ENCODE data around the gene LIF. TPM values are rescaled to one million over a fixed set of nuclear protein-coding genes. Genes with fewer than 3 reads are reported as not detected.
"Not testable (repeated sequence)": the region's sequence is repeated elsewhere in the genome, so short reads cannot be mapped to it uniquely, and the experiment has no call there.

Gene LIF
- total RNA-seq, 1 donor from 2014 or later = 0.24 TPM

DNA sequence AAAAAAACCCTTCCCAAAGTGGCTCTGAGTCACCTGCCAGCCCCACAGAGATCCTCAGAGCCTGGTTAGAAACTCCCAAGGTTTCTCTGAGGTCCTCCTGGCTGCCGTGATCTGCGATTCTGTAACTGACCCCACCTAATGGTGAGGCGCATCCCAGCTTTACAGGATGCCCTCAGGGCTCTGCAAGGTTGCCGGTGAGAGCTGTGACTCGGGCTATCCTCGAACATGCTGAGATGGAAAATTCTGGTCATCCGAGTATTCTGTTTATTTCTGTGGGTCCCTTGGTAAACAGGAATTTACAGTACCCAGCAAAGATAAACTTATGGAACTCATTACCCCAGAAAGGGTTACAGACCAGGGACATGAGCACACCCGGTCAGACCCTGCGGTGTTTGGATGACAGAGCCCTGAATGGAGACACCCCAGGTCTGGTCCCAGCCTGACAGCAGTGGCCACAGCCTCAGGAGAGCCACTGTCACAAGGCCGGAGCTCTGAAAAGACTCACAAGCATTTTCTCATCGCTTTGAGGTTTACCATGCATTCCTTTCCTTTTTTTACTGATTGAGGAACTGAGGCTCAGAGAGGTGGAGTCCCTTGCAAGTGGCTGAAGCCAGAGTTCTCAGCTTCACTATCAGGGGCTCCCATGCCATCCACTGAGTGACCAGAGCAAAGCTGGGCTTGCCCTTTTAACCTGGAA, 22.2 kb downstream of the LIF start:
- ATAC-seq = no peak

GRCh38 chr22:30223303-30223702, 23.3 kb downstream of the LIF start:
- no peak for ATAC-seq

GRCh38 chr22:30222321-30222720, 24.2 kb downstream of the LIF start:
- ATAC-seq = no peak

GRCh38 chr22:30221121-30221992, 25.2 kb downstream of the LIF start:
- ATAC-seq = peak; percentile 23

GRCh38 chr22:30220338-30221012, 26.1 kb downstream of the LIF start:
- no peak for ATAC-seq

- ATAC-seq = no peak
Observed at GRCh38 chr22:30219668-30220278, 26.8 kb downstream of the LIF start.

DNA sequence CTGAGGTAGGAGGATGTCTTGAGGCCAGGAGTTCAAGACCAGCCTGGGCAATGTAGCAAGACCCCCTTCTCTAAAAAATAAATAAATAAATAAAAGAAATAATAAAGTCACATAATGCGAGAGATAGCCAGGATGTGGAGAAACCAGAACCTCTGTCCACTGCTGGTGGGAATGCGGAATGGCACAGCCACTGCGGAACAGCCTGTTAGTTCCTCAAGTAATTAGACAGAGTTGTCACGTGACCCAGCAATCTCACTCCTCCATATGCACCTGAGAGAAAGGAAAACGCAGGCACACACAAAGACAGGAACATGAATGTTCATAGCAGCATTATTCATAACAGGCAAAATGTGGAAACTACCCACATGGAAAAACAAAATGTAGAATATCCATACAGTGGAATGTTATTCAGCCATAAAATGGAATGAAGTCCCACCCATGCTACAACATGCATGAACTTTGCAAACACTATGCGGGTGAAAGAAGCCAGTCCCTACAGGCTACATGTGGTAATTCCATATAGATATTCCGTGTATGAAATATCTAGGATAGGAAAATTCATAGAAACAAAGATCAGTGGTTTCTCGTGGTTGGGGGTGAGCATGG, 27.4 kb downstream of the LIF start:
- ATAC-seq = no peak

DNA sequence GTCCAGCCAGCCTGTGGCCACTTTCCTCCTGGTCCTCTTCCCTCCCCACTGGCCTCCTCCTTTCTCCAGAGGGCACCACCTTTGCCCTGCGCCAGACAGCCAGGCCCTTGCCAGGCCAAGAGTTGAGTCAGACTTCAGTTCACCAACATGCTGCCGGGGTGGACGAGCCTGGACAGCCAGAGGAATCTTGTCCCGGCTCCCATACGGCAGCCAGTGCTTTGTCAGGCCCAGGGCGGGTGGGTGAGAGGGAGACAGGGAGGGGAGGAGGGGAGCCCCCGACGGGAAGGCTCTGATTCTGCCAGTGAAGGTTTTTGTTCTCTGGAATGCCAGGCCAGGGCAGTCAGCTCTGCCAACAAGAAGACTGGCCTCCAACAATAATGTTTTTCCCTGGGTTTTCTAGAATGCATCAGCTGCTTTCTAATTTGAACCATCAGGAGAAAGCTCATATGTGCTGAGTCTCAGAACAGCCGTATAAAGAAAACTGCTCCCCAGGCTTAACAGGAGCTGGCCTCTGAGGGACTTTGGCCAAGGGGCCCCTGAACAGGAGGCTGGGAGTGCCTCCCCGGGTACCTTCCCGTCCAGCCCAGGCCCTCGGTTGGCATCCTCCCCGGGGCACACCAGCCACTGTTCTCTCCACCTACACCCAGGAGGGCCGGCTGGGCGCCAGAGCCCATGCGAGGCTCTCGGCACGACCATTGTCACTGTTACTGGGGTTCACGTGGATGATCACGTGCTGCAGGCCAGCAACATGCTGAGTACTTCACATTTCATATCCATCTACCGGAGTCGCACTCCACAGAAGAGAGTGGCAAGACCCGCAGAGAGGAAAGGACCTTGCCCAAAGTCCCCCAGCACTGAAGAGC, 28.6 kb downstream of the LIF start:
- no peak for ATAC-seq

GRCh38 chr22:30216710-30217109, 29.8 kb downstream of the LIF start:
- no peak for ATAC-seq

- not testable (repeated sequence) for ATAC-seq
Observed at GRCh38 chr22:30216272-30216671, 30.3 kb downstream of the LIF start.

- no peak for ATAC-seq
Observed at GRCh38 chr22:30214703-30215407, 31.7 kb downstream of the LIF start.

DNA sequence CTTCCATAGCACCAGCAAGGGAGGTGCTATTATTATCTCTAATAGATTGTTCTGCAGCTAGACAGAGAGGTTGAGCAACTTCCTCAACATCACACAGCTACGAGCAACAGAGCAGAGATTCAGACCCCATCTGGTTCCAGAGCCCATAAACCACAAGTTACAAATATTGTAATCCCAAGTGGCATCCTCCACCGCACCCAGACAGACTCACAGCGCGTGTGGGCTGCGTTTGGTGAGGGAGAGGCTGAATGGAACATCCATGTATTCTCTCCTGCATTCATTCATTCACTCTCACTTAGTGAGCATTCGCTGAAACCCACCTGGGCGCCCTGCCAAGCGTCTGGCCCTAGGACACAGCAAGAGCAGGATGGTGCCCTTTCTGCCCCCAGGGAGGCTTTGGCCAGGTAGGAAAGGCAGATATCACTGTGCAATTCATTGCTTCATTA, 33.5 kb downstream of the LIF start:
- ATAC-seq = no peak

- ATAC-seq = peak; percentile 94
Observed at GRCh38 chr22:30212363-30212995, 34.1 kb downstream of the LIF start.

GRCh38 chr22:30211124-30211820, 35.3 kb downstream of the LIF start:
- ATAC-seq = no peak

GRCh38 chr22:30210235-30210909, 36.2 kb downstream of the LIF start:
- ATAC-seq = peak; percentile 71

DNA sequence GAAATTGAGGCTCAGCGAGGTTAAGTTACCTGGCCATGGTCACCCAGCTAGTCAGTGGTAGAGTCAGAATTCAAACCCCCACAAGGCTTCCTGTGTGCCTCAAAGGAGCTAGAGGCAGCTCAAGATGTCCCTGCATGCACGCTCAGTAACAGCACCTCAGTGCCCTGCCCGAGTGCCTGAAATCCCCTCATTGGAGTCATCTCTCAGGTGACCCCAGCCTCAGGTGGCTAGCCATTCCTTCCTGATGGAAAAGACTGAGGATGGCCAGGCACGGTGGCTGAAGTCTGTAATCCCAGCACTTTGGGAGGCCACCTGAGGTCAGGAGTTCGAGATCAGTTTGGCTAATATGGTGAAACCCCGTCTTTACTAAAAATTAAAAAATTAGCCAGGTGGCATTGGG, 36.9 kb downstream of the LIF start:
- no peak for ATAC-seq

DNA sequence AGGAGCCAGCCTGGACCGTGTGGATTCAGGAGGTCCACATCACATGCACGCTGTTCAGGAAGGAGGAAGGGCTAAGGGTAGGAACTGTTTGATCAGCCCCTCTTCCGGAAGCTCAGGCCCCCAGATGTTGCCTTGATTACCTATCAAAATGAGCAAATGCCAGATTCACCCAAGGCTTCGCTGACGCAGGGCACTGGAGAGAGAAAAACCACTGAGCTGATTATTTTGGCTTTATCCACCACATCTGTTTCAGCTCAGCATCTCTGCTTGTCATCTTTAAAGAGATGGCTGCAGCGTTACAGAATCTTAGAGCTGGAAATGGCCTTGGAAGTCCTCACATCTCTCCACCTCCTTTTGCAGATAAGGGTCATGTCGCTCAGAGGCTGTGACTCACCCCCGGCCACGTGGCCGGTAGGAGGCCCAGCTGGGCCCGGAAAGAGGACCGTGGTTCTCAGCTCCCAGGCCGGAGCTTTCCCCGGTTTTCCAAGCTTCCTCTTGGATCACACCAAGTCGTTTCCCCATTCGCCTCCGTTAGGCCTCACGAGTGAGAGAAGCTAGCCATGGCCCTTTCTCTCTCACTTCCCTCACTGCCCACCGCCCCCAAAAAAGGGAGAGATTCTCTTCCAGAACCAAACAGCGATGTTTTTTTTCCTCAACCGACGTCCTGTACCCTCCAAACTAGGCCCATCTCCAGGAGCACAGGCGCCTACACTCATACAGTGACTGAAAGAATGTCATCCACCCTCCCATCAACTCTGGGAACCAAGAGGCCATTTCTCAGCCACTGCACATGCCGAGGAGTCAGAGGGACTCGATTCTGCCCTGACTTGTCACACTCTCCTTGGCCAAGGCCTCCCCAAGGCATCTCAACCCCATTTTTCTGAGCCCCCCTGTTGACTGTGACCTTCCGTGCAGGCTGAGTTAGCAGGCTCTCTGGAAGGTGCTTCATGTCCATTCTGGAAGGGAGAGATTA, 37.6 kb downstream of the LIF start:
- no peak for ATAC-seq

- peak; percentile 6 for ATAC-seq
Observed at GRCh38 chr22:30206944-30207343, 39.6 kb downstream of the LIF start.

Measured in esophagus mucosa (tissue), 1 donor.